OCI-LY1 (cell line): ENCODE measurements around the gene UBXN1.
A peak's percentile ranks its signal among the peaks of the same experiment; 100 is the strongest.
"Not testable (repeated sequence)": the region's sequence is repeated elsewhere in the genome, so short reads cannot be mapped to it uniquely, and the experiment has no call there.

ENCODE experiments used
- H2AFZ ChIP-seq: fragments of 200-600 bp; sonication (generic), shearing (Covaris generic); 2 replicates; pipeline ENCODE4 v1.6.0; 2014; ENCODE audit warnings: antibody characterized with exemption, mild to moderate bottlenecking, low read length
- H3F3A ChIP-seq: fragments of 200-600 bp; sonication (generic), shearing (Covaris generic); 2 replicates; pipeline ENCODE4 v1.6.0; 2014; ENCODE audit warnings: mild to moderate bottlenecking, antibody characterized with exemption, low read length, moderate library complexity; ENCODE audit not compliant: insufficient read depth
- H3K27ac ChIP-seq: fragments of 200-600 bp; sonication (generic); 2 replicates; pipeline ENCODE4 v1.5.1; 2014; ENCODE audit warnings: low read length, mixed run types, mild to moderate bottlenecking, low read depth; ENCODE audit not compliant: poor library complexity, severe bottlenecking
- H3K27me3 ChIP-seq: fragments of 200-600 bp; sonication (generic); 2 replicates; pipeline ENCODE4 v1.6.0; 2014; ENCODE audit warnings: antibody characterized with exemption, mild to moderate bottlenecking, low read length, moderate library complexity; ENCODE audit not compliant: insufficient read depth
- H3K36me3 ChIP-seq: fragments of 200-600 bp; sonication (generic); 2 replicates; pipeline ENCODE4 v1.6.1; 2014; ENCODE audit warnings: mild to moderate bottlenecking, antibody characterized with exemption, low read length, moderate library complexity, mixed read lengths; ENCODE audit not compliant: insufficient read depth
- H3K4me1 ChIP-seq: fragments of 200-600 bp; sonication (generic); 2 replicates; pipeline ENCODE4 v1.5.1; 2014; ENCODE audit warnings: mild to moderate bottlenecking, low read length, moderate library complexity; ENCODE audit not compliant: insufficient read depth, severe bottlenecking
- H3K4me2 ChIP-seq: fragments of 200-600 bp; sonication (generic), shearing (Covaris generic); 2 replicates; pipeline ENCODE4 v1.6.1; 2014; ENCODE audit warnings: low read length
- H3K4me3 ChIP-seq: fragments of 200-600 bp; sonication (generic); 2 replicates; pipeline ENCODE4 v1.5.1; 2014; ENCODE audit warnings: low read length, low read depth, mild to moderate bottlenecking, mixed read lengths; ENCODE audit not compliant: poor library complexity, severe bottlenecking
- H3K79me2 ChIP-seq: fragments of 200-600 bp; shearing (Covaris generic); 2 replicates; pipeline ENCODE4 v1.6.1; 2016; ENCODE audit warnings: mixed run types, low read length, mixed read lengths; ENCODE audit not compliant: insufficient read depth
- H3K9ac ChIP-seq: fragments of 200-600 bp; sonication (generic), shearing (Covaris generic); 2 replicates; pipeline ENCODE4 v1.6.1; 2014; ENCODE audit warnings: mild to moderate bottlenecking, low read length, mixed read lengths
- H3K9me2 ChIP-seq: fragments of 200-600 bp; sonication (generic), shearing (Covaris generic); 2 replicates; pipeline ENCODE4 v1.6.1; 2014; ENCODE audit warnings: low read depth, mild to moderate bottlenecking, low read length, mixed read lengths
- H3K9me3 ChIP-seq: fragments of 200-600 bp; shearing (Covaris generic); 2 replicates; pipeline ENCODE4 v1.6.1; 2014; ENCODE audit warnings: low read length, mixed read lengths
- H4K20me1 ChIP-seq: fragments of 200-600 bp; sonication (generic), shearing (Covaris generic); 2 replicates; pipeline ENCODE4 v1.6.0; 2016; ENCODE audit warnings: mild to moderate bottlenecking, low read length; ENCODE audit not compliant: insufficient read depth
- CTCF ChIP-seq: fragments of 200-600 bp; sonication (generic), shearing (Covaris generic); IDR thresholded peaks from 2 replicates; pipeline ENCODE4 v1.5.1; 2017; ENCODE audit warnings: mild to moderate bottlenecking, antibody characterized with exemption, low read length, moderate library complexity, mixed read lengths
- EZH2 ChIP-seq: fragments of 200-600 bp; sonication (generic), shearing (Covaris generic); IDR thresholded peaks from 2 replicates; pipeline ENCODE4 v1.8.0; 2017; ENCODE audit warnings: borderline replicate concordance, mixed run types, mild to moderate bottlenecking, antibody characterized with exemption, low read length, moderate library complexity, mixed read lengths

The UBXN1 gene

GRCh38 chr11:62706850-62707247 lies 28.0 kb upstream of the UBXN1 start:
- Histone ChIP-seq H3K4me3 (peak overlapping the region; percentile 71), H3F3A (peaks cover 7% of the 10 kb centered on the region; the same call in 1 of the 2 replicates), H3K4me1 (peaks cover 49% of the 10 kb centered on the region), H3K36me3 (peaks cover 44% of the 10 kb centered on the region), H3K4me2 (peak overlapping the region; percentile 90), H2AFZ (no peak overlapping the region), H3K9me3 (no peaks in the 10 kb centered on the region), H3K79me2 (no peaks in the 10 kb centered on the region), H3K9me2 (no peaks in the 10 kb centered on the region), H3K27me3 (no peaks in the 10 kb centered on the region), H3K9ac (peak overlapping the region; percentile 66), H4K20me1 (no peaks in the 10 kb centered on the region), H3K27ac (peak overlapping the region; percentile 92)
- TF ChIP-seq CTCF (no peak), EZH2 (no peak)

- H2AFZ ChIP-seq: no peak overlapping the region
- peak overlapping the region; percentile 77 for H3K9ac ChIP-seq
- H3K79me2 ChIP-seq: no peaks in the 10 kb centered on the region
- H3K27me3 ChIP-seq: no peaks in the 10 kb centered on the region
- TF ChIP-seq EZH2 (no peak), CTCF (no peak)
- peaks cover 45% of the 10 kb centered on the region for H3K36me3 ChIP-seq
- H3K9me2 ChIP-seq: no peaks in the 10 kb centered on the region
- H3K27ac ChIP-seq: peak overlapping the region; percentile 92
- peak overlapping the region; percentile 90 for H3K4me2 ChIP-seq
- H3K4me1 ChIP-seq: peaks cover 49% of the 10 kb centered on the region
- no peaks in the 10 kb centered on the region for H3K9me3 ChIP-seq
- peaks cover 7% of the 10 kb centered on the region; the same call in 1 of the 2 replicates for H3F3A ChIP-seq
- no peaks in the 10 kb centered on the region for H4K20me1 ChIP-seq
- H3K4me3 ChIP-seq: peak overlapping the region; percentile 71
These were observed 27.3 kb upstream of the UBXN1 start for GRCh38 chr11:62705880-62706849.

GRCh38 chr11:62705413-62705812 lies 26.5 kb upstream of the UBXN1 start:
- peaks cover 47% of the 10 kb centered on the region for H3K36me3 ChIP-seq
- H2AFZ ChIP-seq: no peak overlapping the region

GRCh38 chr11:62703921-62704320 lies 25.0 kb upstream of the UBXN1 start:
- H3K9me2 ChIP-seq, H3F3A ChIP-seq, H2AFZ ChIP-seq, H3K4me2 ChIP-seq, H4K20me1 ChIP-seq, H3K4me3 ChIP-seq, H3K27ac ChIP-seq, H3K27me3 ChIP-seq, H3K79me2 ChIP-seq, H3K9me3 ChIP-seq, H3K9ac ChIP-seq: not testable (repeated sequence)
- Histone ChIP-seq H3K4me1 (peaks cover 34% of the 10 kb centered on the region), H3K36me3 (peaks cover 52% of the 10 kb centered on the region)

More at GRCh38 chr11:62705413-62705812, 26.5 kb upstream of the UBXN1 start:
- Histone ChIP-seq H3K9ac (peak overlapping the region; percentile 77), H3K79me2 (no peaks in the 10 kb centered on the region), H4K20me1 (no peaks in the 10 kb centered on the region), H3K27ac (peak overlapping the region; percentile 47), H3K27me3 (no peaks in the 10 kb centered on the region), H3K9me2 (no peaks in the 10 kb centered on the region), H3K9me3 (no peaks in the 10 kb centered on the region), H3K4me1 (peaks cover 48% of the 10 kb centered on the region), H3F3A (0 out of 2 replicates have a peak, but pooled peaks cover 7% of the 10 kb centered on the region), H3K4me2 (peak overlapping the region; percentile 90), H3K4me3 (peak overlapping the region; percentile 71)
- TF ChIP-seq EZH2 (no peak), CTCF (no peak)
